Uterus (tissue), 4 donors: ENCODE measurements around the gene ERC2. TPM values are rescaled to one million over a fixed set of nuclear protein-coding genes. Genes with fewer than 3 reads are reported as not detected.

Source experiments
- DNase-seq, 2 donors: peaks; one replicate each; pipeline ENCODE4 v3.0.0-alpha.2; 2019 to 2020
- H3K27ac ChIP-seq, 2 donors: fragments of 200-600 bp; sonication (generic); 1 replicate in 1 of 2; 2 replicates in 1 of 2; pipeline ENCODE4 v1.5.1; 2016 to 2018
- H3K27me3 ChIP-seq, 2 donors: fragments of 200-600 bp; sonication (generic); one replicate each; pipeline ENCODE4 v1.5.1; 2018 to 2019; ENCODE audit warnings: control low read depth in 1 of 2
- H3K36me3 ChIP-seq, 2 donors: fragments of 200-600 bp; sonication (generic); one replicate each; pipeline ENCODE4 v1.5.1; 2019; ENCODE audit warnings: control low read depth in 1 of 2
- H3K4me1 ChIP-seq, 2 donors: fragments of 200-600 bp; sonication (generic); one replicate each; pipeline ENCODE4 v1.5.1; 2018 to 2019; ENCODE audit warnings: control low read depth in 1 of 2
- H3K4me3 ChIP-seq, 2 donors: fragments of 200-600 bp; sonication (generic); 1 replicate in 1 of 2; 2 replicates in 1 of 2; pipeline ENCODE4 v1.5.1; 2018 to 2019; ENCODE audit warnings: mild to moderate bottlenecking in 1 of 2
- H3K9me3 ChIP-seq, 2 donors: fragments of 200-600 bp; sonication (generic); one replicate each; pipeline ENCODE4 v1.5.1; 2019; ENCODE audit warnings: control low read depth in 1 of 2
- CTCF ChIP-seq, 4 experiments: fragments of 200-600 bp in 2 of 4; fragments of 450-650 bp in 2 of 4; sonication (generic) in 2 of 4; IDR thresholded peaks; one replicate each; pipeline ENCODE4 v1.5.1; 2016 to 2019; ENCODE audit warnings: antibody characterized with exemption in 4 of 4, mild to moderate bottlenecking in 2 of 4, moderate library complexity in 1 of 4
- POLR2A ChIP-seq, 2 donors: fragments of 450-650 bp; IDR thresholded peaks; one replicate each; pipeline ENCODE4 v1.6.1; 2016; ENCODE audit warnings: antibody characterized with exemption in 2 of 2, mild to moderate bottlenecking in 1 of 2, moderate library complexity in 1 of 2
- intact Hi-C: fragments of 100-400 bp; cut with DNase I; formaldehyde crosslinking; loops from one replicate; pipeline ENCODE4 v1.15.1; 2023; ENCODE audit warnings: low total_unique reads
- total RNA-seq, 4 donors: library from RNA; depleted of rRNA in 3 of 4; stranded (reverse); fragments of >200 nt in 3 of 4; gene quantifications; one replicate each; pipeline versions ENCODE4 v1.1.0 to v1.2.4, GENCODE V29; 2014 to 2023
- donor health status: DM: yes; HTN: yes; CAD: no.

ERC2 gene
- total RNA-seq, 4 donors from 2014 or later, result 1.7 to 5.5 TPM; not detected in 2

GRCh38 chr3:55565521-55565920 is 902.7 kb downstream of the ERC2 start:
- no peak for DNase-seq
- H3K27ac ChIP-seq, result no peak overlapping the region
- TF ChIP-seq POLR2A (IDR thresholded peaks at IDR 0.05), result no peak
- TF ChIP-seq CTCF (IDR thresholded peaks at IDR 0.05), result no peak
- intact Hi-C loops, result no loop called here
- no peaks in the 10 kb centered on the region for H3K4me1 ChIP-seq
- no peaks in the 10 kb centered on the region for H3K9me3 ChIP-seq
- H3K36me3 ChIP-seq, result no peaks in the 10 kb centered on the region
- no peak overlapping the region for H3K4me3 ChIP-seq
- no peaks in the 10 kb centered on the region for H3K27me3 ChIP-seq

GRCh38 chr3:55564726-55565125 is 903.5 kb downstream of the ERC2 start:
- Histone ChIP-seq H3K36me3 (no peaks in the 10 kb centered on the region), H3K4me3 (no peak overlapping the region), H3K27ac (no peak overlapping the region), H3K4me1 (no peaks in the 10 kb centered on the region), H3K9me3 (no peaks in the 10 kb centered on the region), H3K27me3 (no peaks in the 10 kb centered on the region)
- no peak for DNase-seq
- intact Hi-C loops, result no loop called here
- TF ChIP-seq CTCF (IDR thresholded peaks at IDR 0.05) (no peak), POLR2A (IDR thresholded peaks at IDR 0.05) (no peak)

DNA sequence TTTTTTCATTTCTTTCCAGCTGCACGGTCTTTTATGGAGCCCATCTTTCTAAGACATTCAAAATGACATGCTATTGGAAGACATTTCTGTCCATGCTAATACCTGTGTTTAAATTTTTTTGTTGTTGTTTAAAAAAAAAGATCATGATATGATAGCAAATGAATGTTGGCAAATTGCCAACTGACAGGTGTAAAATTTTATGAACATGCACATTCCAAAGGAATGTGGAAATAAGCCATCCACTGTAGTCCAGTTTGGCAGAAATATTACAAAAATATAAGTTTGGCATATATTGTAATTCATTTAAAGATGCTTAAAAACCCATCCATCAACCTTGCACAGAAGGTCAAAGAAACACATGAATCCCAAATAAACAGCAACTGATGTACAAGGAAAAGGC is 905.6 kb downstream of the ERC2 start:
- Histone ChIP-seq H3K4me1 (no peaks in the 10 kb centered on the region), H3K4me3 (no peak overlapping the region), H3K9me3 (no peaks in the 10 kb centered on the region), H3K36me3 (no peaks in the 10 kb centered on the region), H3K27ac (no peak overlapping the region), H3K27me3 (no peaks in the 10 kb centered on the region)
- no peak for DNase-seq
- TF ChIP-seq POLR2A (IDR thresholded peaks at IDR 0.05), result no peak
- no peak for TF ChIP-seq CTCF (IDR thresholded peaks at IDR 0.05)
- intact Hi-C loops, result no loop called here

DNA sequence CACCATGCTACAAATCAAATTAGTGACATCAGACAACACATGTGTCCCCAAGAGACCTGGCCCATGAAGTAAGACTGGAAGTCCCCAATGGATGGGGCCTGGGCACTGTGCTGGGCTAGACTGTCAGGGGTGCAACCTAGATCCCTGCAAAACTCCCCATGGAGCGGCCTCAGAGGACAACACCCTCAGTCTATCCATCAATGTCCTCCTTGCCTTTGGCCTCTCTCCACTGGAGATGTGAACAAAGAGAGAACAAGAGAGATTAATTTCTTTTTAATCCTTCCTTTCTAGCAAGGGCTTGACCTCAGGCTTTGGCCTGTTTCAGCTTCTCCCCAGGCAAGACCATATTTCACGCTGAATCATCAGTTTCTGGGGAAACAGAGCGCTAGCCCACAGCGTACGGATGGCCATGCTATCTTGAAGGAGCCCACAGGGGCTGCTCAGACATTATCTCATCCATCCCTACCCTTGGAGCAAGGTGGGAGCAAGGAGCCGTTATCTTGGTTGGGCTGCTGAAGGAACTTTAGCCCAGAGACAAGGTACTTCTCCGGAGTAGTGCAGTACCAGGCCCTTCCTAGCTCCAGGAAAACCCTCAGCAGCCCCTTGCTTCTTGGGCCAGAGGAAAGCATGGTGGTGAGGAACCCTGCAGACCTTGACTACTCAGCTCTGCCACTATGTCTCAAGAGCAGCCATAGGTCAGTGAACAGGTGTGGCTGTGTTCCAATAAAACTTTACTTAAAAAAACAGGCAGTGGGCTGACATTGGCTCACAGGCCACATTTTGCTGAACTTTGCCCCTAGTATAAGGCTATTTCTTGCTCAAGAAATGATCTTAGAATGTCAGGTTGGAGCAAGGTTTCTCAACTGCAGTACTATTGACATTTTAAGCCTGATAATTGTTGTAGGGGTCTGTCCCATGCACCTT is 908.5 kb downstream of the ERC2 start:
- H3K27me3 ChIP-seq, result no peaks in the 10 kb centered on the region
- DNase-seq, result no peak
- intact Hi-C loops, result no loop called here
- no peak overlapping the region for H3K27ac ChIP-seq
- no peaks in the 10 kb centered on the region for H3K36me3 ChIP-seq
- no peaks in the 10 kb centered on the region for H3K4me1 ChIP-seq
- H3K4me3 ChIP-seq, result no peak overlapping the region
- TF ChIP-seq CTCF (IDR thresholded peaks at IDR 0.05) (no peak), POLR2A (IDR thresholded peaks at IDR 0.05) (no peak)
- H3K9me3 ChIP-seq, result no peaks in the 10 kb centered on the region

GRCh38 chr3:55558316-55558715 is 910.0 kb downstream of the ERC2 start:
- DNase-seq, result no peak
- H3K9me3 ChIP-seq, result no peaks in the 10 kb centered on the region
- no peak overlapping the region for H3K4me3 ChIP-seq
- H3K4me1 ChIP-seq, result no peaks in the 10 kb centered on the region
- intact Hi-C loops, result no loop called here
- TF ChIP-seq CTCF (IDR thresholded peaks at IDR 0.05), result no peak
- TF ChIP-seq POLR2A (IDR thresholded peaks at IDR 0.05), result no peak
- H3K27me3 ChIP-seq, result no peaks in the 10 kb centered on the region
- no peak overlapping the region for H3K27ac ChIP-seq
- no peaks in the 10 kb centered on the region for H3K36me3 ChIP-seq
